H9 (cell line): ENCODE data around the gene NR1H4. TPM values are rescaled to one million over a fixed set of nuclear protein-coding genes. Genes with fewer than 3 reads are reported as not detected.

Experiments used
- DNase-seq: peaks from one replicate; pipeline ENCODE4 v3.0.0-alpha.2; 2017
- H2AFZ ChIP-seq: one replicate; pipeline ENCODE4 v1.6.1; 2013; ENCODE audit warnings: mild to moderate bottlenecking, low read length, control low read depth, moderate library complexity
- H2AK5ac ChIP-seq: 2 replicates; pipeline ENCODE4 v1.6.1; 2013; ENCODE audit warnings: low read length, control low read depth, mixed read lengths; ENCODE audit not compliant: insufficient read length
- H2BK120ac ChIP-seq: one replicate; pipeline ENCODE4 v1.6.1; 2013; ENCODE audit warnings: low read depth, mild to moderate bottlenecking, low read length, control low read depth, inconsistent platforms; ENCODE audit not compliant: poor library complexity, severe bottlenecking
- H2BK12ac ChIP-seq: 2 replicates; pipeline ENCODE4 v1.6.1; 2013; ENCODE audit warnings: low read length, control low read depth, mixed read lengths, low read depth; ENCODE audit not compliant: insufficient read length
- H2BK15ac ChIP-seq: 2 replicates; pipeline ENCODE4 v1.6.1; 2013; ENCODE audit warnings: low read depth, low read length, control low read depth
- H2BK20ac ChIP-seq: one replicate; pipeline ENCODE4 v1.6.1; 2013; ENCODE audit warnings: low read depth, mild to moderate bottlenecking, low read length, control low read depth, inconsistent platforms; ENCODE audit not compliant: poor library complexity, severe bottlenecking
- H2BK5ac ChIP-seq: 2 replicates; pipeline ENCODE4 v1.6.1; 2013; ENCODE audit warnings: low read length, control low read depth, mixed read lengths; ENCODE audit not compliant: insufficient read length
- H3K14ac ChIP-seq: 2 replicates; pipeline ENCODE4 v1.6.1; 2013; ENCODE audit warnings: low read length, control low read depth; ENCODE audit not compliant: insufficient read depth
- H3K18ac ChIP-seq: 2 replicates; pipeline ENCODE4 v1.6.1; 2013; ENCODE audit warnings: low read depth, mild to moderate bottlenecking, mixed read lengths, low read length, control low read depth; ENCODE audit not compliant: insufficient read length
- H3K23ac ChIP-seq: 2 replicates; pipeline ENCODE4 v1.6.1; 2013; ENCODE audit warnings: low read length, control low read depth, mixed read lengths, low read depth; ENCODE audit not compliant: insufficient read length
- H3K23me2 ChIP-seq: 2 replicates; pipeline ENCODE4 v1.6.1; 2013; ENCODE audit warnings: low read depth, mild to moderate bottlenecking, mixed read lengths, low read length, control low read depth; ENCODE audit not compliant: insufficient read length, poor library complexity, severe bottlenecking
- H3K27ac ChIP-seq: 2 replicates; pipeline ENCODE4 v1.5.1; 2013; ENCODE audit warnings: low read length, control low read depth, mixed read lengths, low read depth; ENCODE audit not compliant: insufficient read length
- H3K27me3 ChIP-seq: 2 replicates; pipeline ENCODE4 v1.6.1; 2013; ENCODE audit warnings: low read length, control low read depth, inconsistent platforms; ENCODE audit not compliant: insufficient read depth
- H3K4ac ChIP-seq: 2 replicates; pipeline ENCODE4 v1.6.1; 2013; ENCODE audit warnings: low read depth, mild to moderate bottlenecking, control low read depth, inconsistent platforms, low read length, moderate library complexity
- H3K4me1 ChIP-seq: 2 replicates; pipeline ENCODE4 v1.6.1; 2013; ENCODE audit warnings: low read length, control low read depth, inconsistent platforms; ENCODE audit not compliant: insufficient read depth
- H3K4me2 ChIP-seq: 2 replicates; pipeline ENCODE4 v1.6.1; 2013; ENCODE audit warnings: low read length, control low read depth, mixed read lengths; ENCODE audit not compliant: insufficient read length, insufficient read depth
- H3K56ac ChIP-seq: 2 replicates; pipeline ENCODE4 v1.6.1; 2013; ENCODE audit warnings: low read depth, mild to moderate bottlenecking, mixed read lengths, low read length, control low read depth; ENCODE audit not compliant: insufficient read length
- H3K79me1 ChIP-seq: 2 replicates; pipeline ENCODE4 v1.6.1; 2013; ENCODE audit warnings: low read depth, mild to moderate bottlenecking, moderate library complexity, low read length, control low read depth, inconsistent platforms; ENCODE audit not compliant: insufficient read depth, poor library complexity, severe bottlenecking
- H3K79me2 ChIP-seq: 2 replicates; pipeline ENCODE4 v1.6.1; 2013; ENCODE audit warnings: low read length, control low read depth, inconsistent platforms; ENCODE audit not compliant: insufficient read depth
- H3K9ac ChIP-seq: 2 replicates; pipeline ENCODE4 v1.6.1; 2013; ENCODE audit warnings: low read length, control low read depth, mixed read lengths; ENCODE audit not compliant: insufficient read length; ENCODE audit errors: extremely low read depth
- H3K9me3 ChIP-seq: one replicate; pipeline ENCODE4 v1.6.1; 2013; ENCODE audit warnings: low read depth, low read length, inconsistent platforms; ENCODE audit not compliant: control insufficient read depth
- H3T11ph ChIP-seq: one replicate; pipeline ENCODE4 v1.6.1; 2013; ENCODE audit warnings: mild to moderate bottlenecking, low read length, control low read depth, inconsistent platforms
- H4K20me1 ChIP-seq: one replicate; pipeline ENCODE4 v1.6.1; 2013; ENCODE audit not compliant: control insufficient read depth, insufficient read length, insufficient read depth
- H4K5ac ChIP-seq: 2 replicates; pipeline ENCODE4 v1.6.1; 2013; ENCODE audit warnings: low read depth, mild to moderate bottlenecking, mixed read lengths, low read length, control low read depth; ENCODE audit not compliant: insufficient read length
- H4K8ac ChIP-seq: replicated peaks from 2 replicates; pipeline ENCODE4 v1.6.1; 2013; ENCODE audit warnings: low read length, control low read depth, mixed read lengths, low read depth; ENCODE audit not compliant: insufficient read length
- H4K91ac ChIP-seq: 2 replicates; pipeline ENCODE4 v1.6.1; 2013; ENCODE audit warnings: low read depth, mild to moderate bottlenecking, moderate library complexity, mixed read lengths, low read length, control low read depth; ENCODE audit not compliant: insufficient read length
- H3K27ac Mint-ChIP-seq, 3 experiments: 2 replicates in 2 of 3; 3 replicates in 1 of 3; pipeline ENCODE4 v1.8.0; 2020 to 2021; ENCODE audit warnings: mixed read lengths in 3 of 3, mild to moderate bottlenecking in 1 of 3, moderate library complexity in 1 of 3
- H3K27me3 Mint-ChIP-seq: 2 replicates; pipeline ENCODE4 v1.8.0; 2021; ENCODE audit warnings: low read depth, mild to moderate bottlenecking, moderate library complexity, mixed read lengths
- H3K36me3 Mint-ChIP-seq, 3 experiments: 2 replicates in 2 of 3; 3 replicates in 1 of 3; pipeline ENCODE4 v1.8.0; 2020 to 2021; ENCODE audit warnings: low read depth in 3 of 3, mixed read lengths in 3 of 3; ENCODE audit not compliant: insufficient read depth in 1 of 3
- H3K4me1 Mint-ChIP-seq, 2 experiments: 2 replicates each; pipeline ENCODE4 v1.8.0; 2020; ENCODE audit warnings: mixed read lengths in 2 of 2
- H3K4me3 Mint-ChIP-seq, 2 experiments: 2 replicates in 1 of 2; 3 replicates in 1 of 2; pipeline ENCODE4 v1.8.0; 2020 to 2021; ENCODE audit warnings: mild to moderate bottlenecking in 2 of 2, mixed read lengths in 2 of 2, moderate library complexity in 1 of 2
- H3K9me3 Mint-ChIP-seq, 2 experiments: 2 replicates in 1 of 2; 3 replicates in 1 of 2; pipeline ENCODE4 v1.8.0; 2020; ENCODE audit warnings: mild to moderate bottlenecking in 2 of 2, mixed read lengths in 2 of 2, moderate library complexity in 1 of 2
- CTCF ChIP-seq: fragments of 200-600 bp; sonication (generic); conservative IDR thresholded peaks from 3 replicates; pipeline ENCODE4 v1.8.0; 2021; ENCODE audit warnings: antibody characterized with exemption, mild to moderate bottlenecking
- WGBS: extraction: QIAGEN DNeasy Blood & Tissue Kit; methylation state at CpG from one replicate; pipeline ENCODE4 v1.1.7; 2013; ENCODE audit warnings: missing lambda C conversion rate, low lambda C conversion rate, mixed read lengths; ENCODE audit not compliant: insufficient read length; ENCODE audit errors: extremely low coverage; 5-methylcytosine and 5-hydroxymethylcytosine counted together
- total RNA-seq: library from RNA; stranded (reverse); gene quantifications from 2 replicates; pipeline ENCODE4 v1.2.1, GENCODE V29; 2021

Gene NR1H4
- total RNA-seq, 1 experiment from 2014 or later, result not detected

- H3K14ac ChIP-seq, result no peak overlapping the region
Measured at GRCh38 chr12:100455896-100456295, 17.8 kb upstream of the NR1H4 start.

More at GRCh38 chr12:100455896-100456295, 17.8 kb upstream of the NR1H4 start:
- DNase-seq, result no peak
- Histone ChIP-seq H3K79me2 (no peaks in the 10 kb centered on the region), H3K9me3 (no peaks in the 10 kb centered on the region), H3K18ac (no peak overlapping the region), H3K4me2 (no peak overlapping the region), H2BK20ac (no peak overlapping the region), H2BK5ac (no peak overlapping the region), H2BK120ac (no peak overlapping the region), H3K27ac (no peak overlapping the region), H3K27me3 (no peaks in the 10 kb centered on the region; the same call in 1 of the 2 replicates), H3K79me1 (no peaks in the 10 kb centered on the region), H3K9ac (no peak overlapping the region), H2AK5ac (no peak overlapping the region), H3K23ac (no peak overlapping the region), H3K23me2 (no peaks in the 10 kb centered on the region), H4K20me1 (no peaks in the 10 kb centered on the region), H2AFZ (no peak overlapping the region), H3K56ac (no peak overlapping the region), H4K5ac (no peak overlapping the region), H2BK12ac (no peak overlapping the region), H3T11ph (no peak overlapping the region), H3K4ac (no peak overlapping the region), H4K91ac (no peak overlapping the region), H3K4me1 (no peaks in the 10 kb centered on the region), H2BK15ac (no peak overlapping the region), H4K8ac (no peak overlapping the region)
- WGBS, result no CpG with 5 or more reads among the region's 3 CpGs
- H3K4me1 Mint-ChIP-seq, result peaks cover 9 to 10% of the 10 kb centered on the region in 2 experiments
- H3K36me3 Mint-ChIP-seq, result no peaks in the 10 kb centered on the region
- H3K27ac Mint-ChIP-seq, result no peak overlapping the region
- no peaks in the 10 kb centered on the region for H3K27me3 Mint-ChIP-seq
- no peaks in the 10 kb centered on the region for H3K9me3 Mint-ChIP-seq
- H3K4me3 Mint-ChIP-seq, result no peak overlapping the region
- TF ChIP-seq CTCF, result no peak
